ENCODE results near the gene ADGRD2.

ADGRD2 gene

GRCh38 chr9:124448019-124448418, 2.2 kb upstream of the ADGRD2 start:
- CTCF ChIA-PET: interaction anchor here (0.6 to 0.9 kb wide), 3 partner anchors 12 to 39 kb away, joined by 3 read pairs; no protein-coding TSS in a partner anchor
- DNase-seq (ENCODE audit: low spot score): no peak
- H3K27ac ChIP-seq: no peak overlapping the region
- POLR2A ChIA-PET (ENCODE audit: low non-redundant PET): interaction anchor here (0.6 kb wide), 1 partner anchor 35 kb away, joined by 7 read pairs; no protein-coding TSS in a partner anchor
- TF ChIP-seq CTCF (conservative IDR thresholded peaks at IDR 0.05; ENCODE audit: low read depth): no peak

- ChIA-PET CTCF (interaction anchor here (0.5 kb wide), 1 partner anchor 1311 kb away, joined by 5 read pairs; no protein-coding TSS in a partner anchor), POLR2A (ENCODE audit: low non-redundant PET) (no interaction called here)
- no peak for DNase-seq (ENCODE audit: low spot score)
- no peak overlapping the region for H3K27ac ChIP-seq
- no peak for TF ChIP-seq CTCF (conservative IDR thresholded peaks at IDR 0.05; ENCODE audit: low read depth)
Measured at GRCh38 chr9:124449381-124450151, 685 bp upstream of the ADGRD2 start.

GRCh38 chr9:124450931-124451661, 845 bp downstream of the ADGRD2 start:
- DNase-seq (ENCODE audit: low spot score): no peak
- ChIA-PET POLR2A (ENCODE audit: low non-redundant PET) (interaction anchor here (0.5 kb wide), 1 partner anchor 61 kb away, joined by 3 read pairs; no protein-coding TSS in a partner anchor), CTCF (interaction anchor here (2.0 kb wide), 1 partner anchor 35 kb away, joined by 8 read pairs; the partner anchor contains the start of gene PSMB7)
- no peak overlapping the region for H3K27ac ChIP-seq
- TF ChIP-seq CTCF (conservative IDR thresholded peaks at IDR 0.05; ENCODE audit: low read depth): no peak

- CTCF ChIA-PET: interaction anchor here (0.7 to 2.0 kb wide), 3 partner anchors 22 to 173 kb away, joined by 3 to 8 read pairs (median 7); partner anchors contain the start of gene PSMB7
- no peak overlapping the region for H3K27ac ChIP-seq
- no peak for TF ChIP-seq CTCF (conservative IDR thresholded peaks at IDR 0.05; ENCODE audit: low read depth)
- POLR2A ChIA-PET (ENCODE audit: low non-redundant PET): no interaction called here
- peak; percentile 57 for DNase-seq (ENCODE audit: low spot score)
Measured at GRCh38 chr9:124452326-124452725, 2.1 kb downstream of the ADGRD2 start.

GRCh38 chr9:124452841-124453585, 2.8 kb downstream of the ADGRD2 start:
- ChIA-PET CTCF (interaction anchor here (0.9 to 2.0 kb wide), 2 partner anchors 34 to 37 kb away, joined by 3 to 8 read pairs; partner anchors contain the start of gene PSMB7), POLR2A (ENCODE audit: low non-redundant PET) (no interaction called here)
- no peak overlapping the region; the same call in 1 of the 2 replicates for H3K27ac ChIP-seq
- no peak for DNase-seq (ENCODE audit: low spot score)
- TF ChIP-seq CTCF (conservative IDR thresholded peaks at IDR 0.05; ENCODE audit: low read depth): no peak

Measured in RWPE1 (cell line).